GM12878 (cell line): ENCODE results near the gene NOVA2.

Source experiments
- ASH2L ChIP-seq: fragments of 300-600, 200-600 bp; sonication (generic); IDR thresholded peaks from 2 replicates; pipeline ENCODE4 v1.6.1; 2017; ENCODE audit warnings: low read depth, mild to moderate bottlenecking, borderline replicate concordance
- BHLHE40 ChIP-seq, 2 experiments: fragments of 450-650 bp in 1 of 2; IDR thresholded peaks; 2 replicates each; pipeline ENCODE4 v1.6.1; 2011 to 2017; ENCODE audit warnings: low read depth in 2 of 2, borderline replicate concordance in 1 of 2, improper control_type of control experiment in 1 of 2, low read length in 1 of 2, mild to moderate bottlenecking in 1 of 2
- CTCF ChIP-seq, 3 experiments: IDR thresholded peaks in 2 of 3; conservative IDR thresholded peaks in 1 of 3; 2 replicates each; pipeline ENCODE4 v1.5.1; 2011; ENCODE audit warnings: low read depth in 3 of 3, low read length in 3 of 3, mild to moderate bottlenecking in 3 of 3, control low read depth in 2 of 3, moderate library complexity in 2 of 3, inconsistent platforms in 1 of 3, mixed read lengths in 1 of 3; ENCODE audit not compliant: control insufficient read depth in 2 of 3, insufficient read depth in 1 of 3; ENCODE audit errors: extremely low read depth in 1 of 3
- KDM1A ChIP-seq: fragments of 200-600 bp; sonication (generic); IDR thresholded peaks from 2 replicates; pipeline ENCODE4 v1.6.1; 2016; ENCODE audit warnings: borderline replicate concordance
- NFIC ChIP-seq: IDR thresholded peaks from 2 replicates; pipeline ENCODE4 v1.6.1; 2012; ENCODE audit warnings: low read depth, mild to moderate bottlenecking, inconsistent platforms, low read length, moderate library complexity
- NFYB ChIP-seq: IDR thresholded peaks from 2 replicates; pipeline ENCODE4 v1.6.1; 2011; ENCODE audit warnings: low read depth, mild to moderate bottlenecking, low read length, improper control_type of control experiment, moderate library complexity; ENCODE audit not compliant: insufficient read depth
- RFX5 ChIP-seq: IDR thresholded peaks from 2 replicates; pipeline ENCODE4 v1.6.1; 2011; ENCODE audit warnings: low read depth, low read length, improper control_type of control experiment
- SREBF2 ChIP-seq: IDR thresholded peaks from 2 replicates; pipeline ENCODE4 v1.6.1; 2012; ENCODE audit warnings: mild to moderate bottlenecking, low read length

GRCh38 chr19:45908956-45909355 lies 64.7 kb downstream of the NOVA2 start:
- TF ChIP-seq ASH2L: no peak
- TF ChIP-seq BHLHE40 (IDR thresholded peaks at IDR 0.05; ENCODE audit: borderline replicate concordance in 1 of 2, low read depth in 2 of 2, low read length in 1 of 2): no peak
- no peak for TF ChIP-seq SREBF2
- no peak for TF ChIP-seq KDM1A
- TF ChIP-seq RFX5: no peak
- no peak for TF ChIP-seq NFIC
- TF ChIP-seq CTCF (IDR thresholded peaks at IDR 0.05 in 2 of 3, conservative IDR thresholded peaks at IDR 0.05 in 1 of 3; ENCODE audit: control insufficient read depth in 2 of 3, extremely low read depth in 1 of 3, insufficient read depth in 1 of 3, low read depth in 3 of 3, low read length in 3 of 3): no peak
- no peak for TF ChIP-seq NFYB
